Inflammatory macrophage treated with lipopolysaccharide for 1 hour (primary cell): ENCODE results near the gene NIT2.

Source experiments
- DNase-seq, 2 donors: peaks; one replicate each; pipeline ENCODE4 v3.0.0-alpha.2; 2020 to 2022

NIT2 gene

GRCh38 chr3:100399341-100400071 lies 64.9 kb downstream of the NIT2 start:
- DNase-seq = no peak

- DNase-seq = peak; percentile 27 to 44
Observed at GRCh38 chr3:100400419-100400779, 65.8 kb downstream of the NIT2 start.

- DNase-seq = peak; percentile 95 to 96
Observed at GRCh38 chr3:100400780-100401673, 66.5 kb downstream of the NIT2 start, which contains the start of the genes LNP1 and TOMM70. LNP1 (plus strand) TSS chr3:100401539; CDS start chr3:100429730, 28,191 bp downstream. TOMM70 (minus strand) TSS chr3:100401089; CDS start chr3:100400949, 140 bp downstream.

GRCh38 chr3:100401674-100402041 lies 67.1 kb downstream of the NIT2 start:
- DNase-seq = peak in 1 of 2 donors; percentile 20

GRCh38 chr3:100402256-100402655 lies 67.7 kb downstream of the NIT2 start:
- DNase-seq = no peak

GRCh38 chr3:100402891-100403290 lies 68.3 kb downstream of the NIT2 start:
- DNase-seq = no peak

GRCh38 chr3:100403362-100404249 lies 69.0 kb downstream of the NIT2 start:
- no peak for DNase-seq

- no peak for DNase-seq
Observed at GRCh38 chr3:100404250-100404548, 69.6 kb downstream of the NIT2 start.

- DNase-seq = no peak
Observed at GRCh38 chr3:100407164-100407563, 72.6 kb downstream of the NIT2 start.

GRCh38 chr3:100407977-100408532 lies 73.5 kb downstream of the NIT2 start:
- no peak for DNase-seq
